ENCODE measurements around the gene DAAM2.

DAAM2 gene

GRCh38 chr6:39880594-39880993, 88.4 kb downstream of the DAAM2 start:
- TF ChIP-seq CTCF (IDR thresholded peaks at IDR 0.05; ENCODE audit: low read depth, low read length, missing control alignments): no peak
- H3K4me3 ChIP-seq (ENCODE audit: low read depth, low read length): no peak overlapping the region
- DNase-seq (ENCODE audit: low read depth): no peak

GRCh38 chr6:39881851-39882530, 89.8 kb downstream of the DAAM2 start:
- no peak overlapping the region for H3K4me3 ChIP-seq (ENCODE audit: low read depth, low read length)
- no peak for DNase-seq (ENCODE audit: low read depth)
- TF ChIP-seq CTCF (IDR thresholded peaks at IDR 0.05; ENCODE audit: low read depth, low read length, missing control alignments): no peak

GRCh38 chr6:39882531-39882899, 90.3 kb downstream of the DAAM2 start:
- no peak overlapping the region for H3K4me3 ChIP-seq (ENCODE audit: low read depth, low read length)
- no peak for DNase-seq (ENCODE audit: low read depth)
- TF ChIP-seq CTCF (IDR thresholded peaks at IDR 0.05; ENCODE audit: low read depth, low read length, missing control alignments): no peak

GRCh38 chr6:39884696-39885095, 92.5 kb downstream of the DAAM2 start:
- TF ChIP-seq CTCF (IDR thresholded peaks at IDR 0.05; ENCODE audit: low read depth, low read length, missing control alignments): no peak
- no peak for DNase-seq (ENCODE audit: low read depth)
- H3K4me3 ChIP-seq (ENCODE audit: low read depth, low read length): no peak overlapping the region

GRCh38 chr6:39885691-39886090, 93.5 kb downstream of the DAAM2 start:
- TF ChIP-seq CTCF (IDR thresholded peaks at IDR 0.05; ENCODE audit: low read depth, low read length, missing control alignments): no peak
- DNase-seq (ENCODE audit: low read depth): no peak
- no peak overlapping the region for H3K4me3 ChIP-seq (ENCODE audit: low read depth, low read length)

GRCh38 chr6:39886871-39887270, 94.7 kb downstream of the DAAM2 start:
- H3K4me3 ChIP-seq (ENCODE audit: low read depth, low read length): no peak overlapping the region
- no peak for TF ChIP-seq CTCF (IDR thresholded peaks at IDR 0.05; ENCODE audit: low read depth, low read length, missing control alignments)
- DNase-seq (ENCODE audit: low read depth): no peak

Measured in GM12864 (cell line).